ENCODE results near the gene DSCAM.

The DSCAM gene

DNA sequence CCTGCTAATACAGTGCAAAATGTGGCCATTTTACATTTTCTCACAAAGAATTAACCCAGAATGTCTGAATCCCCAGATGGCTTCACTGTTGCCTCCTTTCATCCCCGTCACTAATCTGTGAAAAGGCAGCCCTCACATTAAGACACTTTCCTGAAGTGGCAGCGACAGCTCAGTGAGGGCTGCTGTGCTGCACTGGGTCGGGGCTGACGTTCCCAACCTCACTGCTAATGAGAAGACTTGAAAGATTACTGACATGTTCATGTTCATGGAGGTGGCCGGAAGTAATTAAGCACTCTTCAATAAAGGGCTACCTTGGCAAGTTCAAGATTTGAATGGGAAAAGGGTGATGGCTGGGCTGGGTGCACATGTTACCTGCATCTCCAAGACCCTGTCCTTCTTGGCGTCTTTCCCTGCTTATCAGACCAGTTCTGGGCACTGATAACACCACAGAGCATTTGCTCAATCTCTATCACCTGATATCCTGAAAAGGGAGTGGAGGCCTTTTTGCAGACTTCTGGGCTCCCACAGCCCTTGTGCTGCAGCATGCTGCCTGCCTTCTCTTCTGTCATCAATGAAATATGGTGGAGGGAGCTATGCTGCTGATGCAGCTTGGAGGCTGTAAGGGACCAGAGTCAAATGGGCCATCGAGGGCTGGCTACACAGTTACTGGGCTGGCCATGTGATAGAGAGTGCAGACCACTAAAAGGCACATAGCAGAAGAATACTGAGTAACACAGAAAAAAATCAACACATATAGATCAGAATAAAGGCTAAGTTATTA is 596.3 kb downstream of the DSCAM start:
- Mint-ChIP-seq H3K27ac (no peak overlapping the region), H3K27me3 (no peaks in the 10 kb centered on the region), H3K9me3 (peaks cover 16 to 49% of the 10 kb centered on the region in 2 donors), H3K4me3 (no peak overlapping the region), H3K4me1 (no peaks in the 10 kb centered on the region)
- no peak for DNase-seq
- no peak for ATAC-seq

DNA sequence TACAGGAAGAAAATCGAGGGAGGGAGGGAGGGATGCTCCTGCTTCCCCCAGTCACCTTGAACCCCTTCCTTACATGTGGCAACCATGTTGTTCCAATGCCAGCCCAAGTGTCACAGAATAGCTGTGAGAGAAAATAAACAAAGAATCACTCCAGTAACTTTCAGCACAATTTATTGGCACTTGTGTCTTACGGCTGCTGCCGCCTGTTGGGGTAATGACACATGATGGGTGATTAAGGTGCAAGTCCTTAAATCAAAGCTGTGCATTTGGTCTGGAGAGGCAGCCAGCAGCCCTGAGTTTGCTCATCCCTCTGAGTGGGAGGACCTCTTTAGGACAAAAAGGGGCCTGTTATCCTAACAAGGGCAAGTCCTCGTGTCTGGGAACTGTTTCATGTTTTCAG is 602.0 kb downstream of the DSCAM start:
- no peak for ATAC-seq
- Mint-ChIP-seq H3K27ac (no peak overlapping the region), H3K4me1 (no peaks in the 10 kb centered on the region), H3K4me3 (no peak overlapping the region), H3K27me3 (peaks cover 3% of the 10 kb centered on the region), H3K9me3 (peaks cover 8 to 34% of the 10 kb centered on the region in 2 donors)
- no peak for DNase-seq

DNA sequence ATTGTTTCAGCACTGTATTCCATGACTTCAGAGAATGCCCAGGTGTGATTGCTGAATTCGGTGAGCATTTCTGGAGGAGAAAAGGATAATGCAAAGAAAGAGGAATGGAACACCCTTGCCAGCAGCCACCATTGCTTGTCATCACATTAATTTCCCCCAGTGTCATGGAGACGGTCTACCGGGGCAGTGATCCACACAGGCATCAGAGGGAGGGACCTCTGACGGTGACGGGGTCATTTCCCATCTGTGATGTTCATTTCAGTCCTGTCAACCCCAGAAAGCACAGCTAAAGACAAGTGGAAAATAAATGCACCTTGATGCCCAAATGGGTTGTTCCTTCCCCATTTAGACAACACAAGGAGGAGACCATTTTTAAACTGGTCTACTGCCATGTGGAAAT is 603.3 kb downstream of the DSCAM start:
- ATAC-seq (no peak), DNase-seq (no peak)
- H3K27ac Mint-ChIP-seq, result no peak overlapping the region
- peaks cover 7 to 26% of the 10 kb centered on the region in 2 donors for H3K9me3 Mint-ChIP-seq
- H3K4me1 Mint-ChIP-seq, result no peaks in the 10 kb centered on the region
- H3K27me3 Mint-ChIP-seq, result peaks cover 5% of the 10 kb centered on the region
- no peak overlapping the region for H3K4me3 Mint-ChIP-seq

DNA sequence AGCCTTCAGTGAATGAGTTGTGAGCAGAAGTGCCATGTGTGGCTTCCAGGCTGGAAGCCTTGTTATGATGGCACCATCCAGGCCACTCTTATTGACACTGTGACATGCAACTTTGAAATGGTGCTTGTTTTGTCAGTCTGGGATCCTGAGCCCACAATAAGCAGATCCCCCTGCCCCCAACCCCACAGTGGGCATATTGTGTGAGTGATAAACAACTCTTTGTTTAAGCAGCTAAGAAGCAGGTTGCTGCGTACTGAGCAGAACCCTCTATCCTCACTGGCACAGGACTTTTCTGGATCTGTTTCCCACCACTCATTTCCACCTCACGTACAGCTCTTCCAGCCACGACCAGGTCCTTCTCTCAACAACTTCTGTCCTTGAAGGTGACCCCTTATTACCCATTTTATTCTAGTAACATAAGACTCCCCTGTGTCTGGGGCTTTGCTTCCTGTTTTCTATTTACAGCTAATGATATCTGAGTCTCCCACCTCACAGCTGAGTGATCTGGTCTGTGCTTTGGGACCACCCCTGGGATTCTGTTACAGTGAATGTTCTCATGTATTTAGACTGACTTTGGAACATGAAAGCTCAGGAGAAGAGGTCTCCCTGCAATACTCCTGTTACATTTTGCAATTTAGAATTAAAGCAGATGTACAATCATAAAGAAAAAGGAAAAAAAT is 604.2 kb downstream of the DSCAM start:
- ATAC-seq, result no peak
- peaks cover 5% of the 10 kb centered on the region for H3K27me3 Mint-ChIP-seq

DNA sequence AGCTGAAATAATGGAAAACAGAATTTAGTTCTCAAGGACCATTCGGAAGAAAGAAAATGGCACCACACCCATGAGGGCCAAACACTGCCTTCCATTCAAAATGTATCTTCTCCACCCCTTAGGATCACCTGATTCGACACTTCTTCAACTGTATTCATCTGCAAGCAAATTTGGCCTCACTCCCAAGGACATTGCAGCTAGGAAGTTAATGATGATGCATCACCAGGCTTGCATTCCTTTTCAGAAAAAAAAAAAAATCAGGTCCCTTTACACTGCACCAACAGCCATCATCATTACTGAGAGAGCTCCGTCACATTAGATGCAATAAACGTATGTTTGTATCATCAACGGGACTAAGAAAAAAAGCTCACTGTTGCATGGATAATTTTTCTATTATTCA is 611.4 kb downstream of the DSCAM start:
- ATAC-seq (no peak), DNase-seq (no peak)
- H3K4me1 Mint-ChIP-seq, result no peaks in the 10 kb centered on the region
- H3K27me3 Mint-ChIP-seq, result peaks cover 5% of the 10 kb centered on the region
- H3K27ac Mint-ChIP-seq, result no peak overlapping the region
- peaks cover 6 to 14% of the 10 kb centered on the region in 2 donors for H3K9me3 Mint-ChIP-seq
- H3K4me3 Mint-ChIP-seq, result no peak overlapping the region

More for the DNA sequence above, 604.2 kb downstream of the DSCAM start:
- H3K27ac Mint-ChIP-seq, result no peak overlapping the region
- peaks cover 0 to 17% of the 10 kb centered on the region in 2 donors for H3K9me3 Mint-ChIP-seq
- no peak for DNase-seq
- H3K4me3 Mint-ChIP-seq, result no peak overlapping the region
- no peaks in the 10 kb centered on the region for H3K4me1 Mint-ChIP-seq

DNA sequence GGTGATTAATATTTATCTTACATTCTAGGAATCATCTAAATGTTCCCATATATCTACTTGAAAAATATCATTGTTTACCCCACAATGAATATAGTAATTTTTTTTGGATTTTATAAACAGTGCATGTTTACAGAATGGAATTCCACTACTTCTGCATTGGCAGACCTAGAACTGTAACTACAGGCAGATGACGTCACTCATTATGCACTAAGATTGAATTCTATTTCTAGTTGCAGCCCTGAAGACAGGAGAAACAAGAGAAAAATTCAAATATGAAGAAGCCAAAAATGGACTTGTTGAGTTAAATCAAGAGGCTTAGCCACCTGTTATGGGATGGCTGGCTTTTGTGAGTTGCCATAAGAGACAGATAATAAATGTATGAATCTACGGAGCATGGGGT is 615.0 kb downstream of the DSCAM start:
- Mint-ChIP-seq H3K9me3 (peaks cover 7 to 10% of the 10 kb centered on the region in 2 donors), H3K27ac (no peak overlapping the region), H3K4me3 (no peak overlapping the region), H3K4me1 (no peaks in the 10 kb centered on the region), H3K27me3 (no peaks in the 10 kb centered on the region)
- DNase-seq, result no peak
- ATAC-seq, result no peak

DNA sequence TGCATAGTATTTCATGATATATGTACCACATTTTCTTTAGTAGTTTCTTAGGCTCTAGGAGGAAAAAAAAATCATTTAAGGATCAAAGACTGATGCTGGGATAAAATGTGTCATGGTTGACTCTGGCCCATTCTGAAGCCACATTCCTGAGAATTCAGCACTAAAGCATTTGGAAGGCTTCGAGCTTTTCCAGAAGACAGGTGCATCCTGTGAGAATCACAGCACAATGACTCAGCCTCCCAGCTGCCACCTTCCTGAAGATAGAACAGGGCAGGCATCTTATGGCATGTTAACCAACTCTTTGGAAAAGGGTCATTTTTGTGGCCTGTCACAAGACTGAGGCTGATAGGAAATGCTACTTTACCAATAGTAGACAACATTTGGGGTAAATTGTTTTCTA is 619.9 kb downstream of the DSCAM start:
- no peak overlapping the region for H3K27ac Mint-ChIP-seq
- ATAC-seq (no peak), DNase-seq (no peak)
- no peaks in the 10 kb centered on the region for H3K27me3 Mint-ChIP-seq
- H3K4me1 Mint-ChIP-seq, result no peaks in the 10 kb centered on the region
- H3K4me3 Mint-ChIP-seq, result no peak overlapping the region
- peaks cover 7 to 9% of the 10 kb centered on the region in 2 donors for H3K9me3 Mint-ChIP-seq

DNA sequence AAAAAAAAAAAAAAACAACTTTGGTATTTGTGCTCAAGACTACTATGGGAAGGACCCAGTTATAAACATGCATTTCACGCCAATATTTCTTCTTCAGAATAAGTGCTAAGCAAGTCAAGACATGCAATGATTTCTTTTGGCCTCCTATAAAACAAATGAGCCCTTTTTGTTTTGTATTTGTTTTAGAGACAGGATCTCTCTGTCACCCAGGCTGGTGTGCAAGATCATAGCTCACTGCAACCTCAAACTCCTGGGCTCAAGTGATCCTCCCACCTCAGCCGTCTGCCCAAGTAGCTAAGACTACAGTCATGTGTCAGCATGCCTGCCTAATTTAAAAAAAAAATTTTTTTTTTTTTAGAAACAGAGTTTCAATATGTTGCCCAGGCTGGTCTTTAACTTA is 631.0 kb downstream of the DSCAM start:
- H3K4me1 Mint-ChIP-seq, result no peaks in the 10 kb centered on the region
- no peak overlapping the region for H3K27ac Mint-ChIP-seq
- H3K9me3 Mint-ChIP-seq, result no peaks in the 10 kb centered on the region
- no peak overlapping the region for H3K4me3 Mint-ChIP-seq
- no peaks in the 10 kb centered on the region for H3K27me3 Mint-ChIP-seq
- DNase-seq (no peak), ATAC-seq (no peak)

DNA sequence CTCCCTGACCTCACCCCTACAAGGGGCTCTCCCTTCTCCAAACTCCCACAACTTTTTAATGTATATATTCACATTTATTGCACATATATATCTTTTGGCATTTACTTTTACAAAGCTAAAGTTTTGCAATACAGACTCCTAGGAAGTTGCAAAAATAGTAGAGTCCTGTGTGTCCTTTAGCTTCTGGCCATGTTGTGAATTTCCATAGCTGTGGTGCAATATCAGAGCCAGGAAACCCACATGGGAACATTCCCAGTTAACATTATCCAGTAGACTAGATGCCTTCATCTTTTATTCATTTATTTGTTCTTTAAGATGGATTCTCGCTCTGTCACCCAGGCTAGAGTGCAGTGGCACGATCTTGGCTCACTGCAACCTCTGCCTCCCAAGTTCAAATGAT is 636.7 kb downstream of the DSCAM start:
- Mint-ChIP-seq H3K4me1 (no peaks in the 10 kb centered on the region), H3K27me3 (no peaks in the 10 kb centered on the region), H3K4me3 (no peak overlapping the region), H3K27ac (peak overlapping the region in 1 of 2 donors; percentile 52), H3K9me3 (no peaks in the 10 kb centered on the region)
- DNase-seq, result no peak
- no peak for ATAC-seq

DNA sequence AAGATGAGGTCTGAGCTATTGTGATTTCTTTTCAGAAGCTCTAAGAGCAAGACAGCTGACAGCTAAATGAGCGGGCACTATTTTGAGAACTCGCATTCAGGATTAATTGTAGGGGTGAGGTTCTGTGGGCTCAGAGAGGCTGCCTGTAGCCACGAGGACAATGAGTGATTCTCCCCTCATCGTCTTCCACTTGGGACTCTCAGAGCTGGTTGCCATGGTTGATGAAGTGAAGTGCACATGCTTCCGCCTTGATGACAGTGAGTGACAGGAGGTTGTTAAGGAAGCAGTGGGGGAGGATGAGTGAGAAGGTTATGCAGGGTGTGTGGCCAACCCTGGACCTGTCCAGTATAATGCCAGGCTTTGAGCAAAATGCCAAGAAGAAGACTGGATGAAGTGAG is 638.0 kb downstream of the DSCAM start:
- Mint-ChIP-seq H3K27ac (no peak overlapping the region), H3K4me1 (no peaks in the 10 kb centered on the region), H3K4me3 (no peak overlapping the region), H3K27me3 (no peaks in the 10 kb centered on the region), H3K9me3 (no peaks in the 10 kb centered on the region)
- DNase-seq, result no peak
- no peak for ATAC-seq

DNA sequence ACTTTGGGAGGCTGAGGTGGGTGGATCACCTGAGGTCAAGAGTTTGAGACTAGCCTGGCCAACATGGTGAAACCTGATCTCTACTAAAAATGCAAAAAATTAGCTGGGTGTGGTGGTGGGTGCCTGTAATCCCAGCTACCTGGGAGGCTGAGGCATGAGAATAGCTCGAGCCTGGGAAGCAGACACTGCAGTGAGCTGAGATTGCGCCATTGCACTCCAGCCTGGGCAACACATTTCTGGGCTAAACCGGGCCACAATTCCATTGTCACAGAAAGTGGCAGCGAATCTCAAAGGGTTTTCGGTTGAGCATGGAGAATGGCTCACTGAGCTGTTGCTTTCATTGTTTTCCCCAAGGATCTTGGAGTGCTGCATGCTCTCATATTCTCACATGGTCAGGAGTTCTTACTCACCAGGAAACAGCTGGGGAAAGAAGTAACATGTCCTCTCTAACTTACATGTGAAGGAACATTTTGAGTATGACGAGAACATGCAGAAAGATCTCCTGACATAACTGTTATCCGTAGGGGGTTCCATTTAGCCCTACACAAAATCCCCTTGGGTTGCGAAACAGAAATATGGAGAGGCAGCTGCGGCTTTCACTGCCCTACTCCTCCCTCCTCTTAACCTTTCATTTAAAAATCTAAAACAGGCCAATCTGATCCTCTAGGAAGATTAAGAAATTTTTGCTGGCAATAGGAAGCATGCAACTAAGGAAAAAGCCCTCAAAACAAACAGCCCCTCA is 638.6 kb downstream of the DSCAM start:
- no peaks in the 10 kb centered on the region for H3K27me3 Mint-ChIP-seq
- H3K4me3 Mint-ChIP-seq, result no peak overlapping the region
- no peak overlapping the region for H3K27ac Mint-ChIP-seq
- no peaks in the 10 kb centered on the region for H3K9me3 Mint-ChIP-seq
- H3K4me1 Mint-ChIP-seq, result no peaks in the 10 kb centered on the region
- no peak for DNase-seq
- ATAC-seq, result no peak

DNA sequence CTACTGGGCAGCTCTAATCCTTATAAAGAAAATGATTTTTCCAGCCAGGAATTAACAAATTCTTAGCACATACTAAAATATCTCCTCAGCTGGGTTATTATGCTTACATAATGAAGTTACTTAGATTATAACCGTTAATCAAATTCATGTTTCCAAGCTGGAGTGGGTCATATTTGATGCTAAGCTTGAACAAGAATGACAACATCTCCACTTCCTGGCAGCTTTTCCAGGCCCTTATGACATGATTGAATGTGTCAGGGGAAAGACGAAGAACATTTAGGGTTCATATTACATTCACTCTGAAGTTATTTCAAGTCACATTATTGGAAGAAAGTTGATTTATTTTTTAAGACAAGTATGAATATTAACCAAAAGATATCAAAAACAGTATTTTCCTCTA is 646.0 kb downstream of the DSCAM start:
- DNase-seq, result no peak
- Mint-ChIP-seq H3K9me3 (peaks cover 4 to 10% of the 10 kb centered on the region in 2 donors), H3K4me1 (no peaks in the 10 kb centered on the region), H3K27ac (no peak overlapping the region), H3K4me3 (no peak overlapping the region), H3K27me3 (no peaks in the 10 kb centered on the region)
- no peak for ATAC-seq

DNA sequence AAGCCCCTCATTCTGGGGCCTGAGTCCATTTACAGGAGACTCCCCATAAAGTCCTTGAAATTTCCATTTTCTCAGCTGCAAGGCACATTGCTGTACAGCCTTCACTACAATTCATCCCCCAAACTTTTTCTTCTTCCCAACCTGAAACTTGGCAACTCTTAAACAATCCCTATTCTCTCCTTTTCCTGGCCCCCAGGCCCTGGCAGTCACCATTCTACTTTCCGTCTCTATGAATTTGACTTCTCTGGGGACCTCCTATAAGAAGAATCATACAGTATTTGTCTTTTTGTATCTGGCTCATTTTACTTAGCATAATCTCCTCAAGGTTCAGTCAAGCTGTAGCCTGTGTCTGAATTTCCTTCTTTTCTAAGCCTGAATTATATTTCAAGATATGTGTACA is 646.8 kb downstream of the DSCAM start:
- DNase-seq, result no peak
- no peak overlapping the region for H3K27ac Mint-ChIP-seq
- no peaks in the 10 kb centered on the region for H3K4me1 Mint-ChIP-seq
- no peak for ATAC-seq
- no peaks in the 10 kb centered on the region for H3K27me3 Mint-ChIP-seq
- no peak overlapping the region for H3K4me3 Mint-ChIP-seq
- H3K9me3 Mint-ChIP-seq, result peaks cover 4 to 10% of the 10 kb centered on the region in 2 donors

DNA sequence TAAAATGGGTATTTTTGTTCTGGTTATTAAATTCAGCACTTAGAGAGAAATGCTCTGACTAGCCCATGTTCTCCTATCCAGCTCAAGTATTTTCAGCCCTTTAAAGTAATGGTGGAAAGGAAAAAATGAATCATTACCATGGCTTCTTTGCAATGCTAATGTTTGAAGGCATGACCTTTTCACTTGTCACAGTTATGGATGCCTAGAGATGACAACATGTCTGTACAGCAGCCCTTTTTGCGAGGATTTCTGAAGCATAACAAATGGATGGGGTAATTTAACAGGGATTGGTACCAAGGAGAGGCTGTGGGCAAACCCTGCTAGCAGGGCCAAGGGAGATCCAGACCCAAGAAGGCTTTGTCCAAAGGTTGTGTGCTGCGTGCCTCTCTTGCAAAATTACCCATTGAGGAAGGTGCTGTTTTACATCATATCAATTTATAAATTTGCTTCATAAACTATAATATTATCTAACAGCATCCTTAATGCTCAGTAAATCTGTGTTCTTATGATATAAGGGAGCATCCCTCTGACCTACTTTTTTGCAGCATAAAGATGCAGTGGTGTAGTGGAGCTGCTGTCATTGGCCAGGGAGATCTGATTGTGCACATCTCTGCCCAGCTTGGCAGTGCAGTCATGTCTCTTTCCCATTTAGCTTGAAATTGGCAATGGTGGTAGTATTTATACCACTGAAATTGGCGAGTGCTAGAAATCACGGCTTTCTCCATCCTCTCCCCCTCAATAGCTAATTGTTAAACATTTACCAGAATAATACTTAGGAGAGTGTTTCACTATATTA is 652.6 kb downstream of the DSCAM start:
- H3K4me3 Mint-ChIP-seq, result no peak overlapping the region
- H3K27me3 Mint-ChIP-seq, result no peaks in the 10 kb centered on the region
- ATAC-seq, result no peak
- H3K4me1 Mint-ChIP-seq, result no peaks in the 10 kb centered on the region
- peaks cover 14 to 21% of the 10 kb centered on the region in 2 donors for H3K9me3 Mint-ChIP-seq
- H3K27ac Mint-ChIP-seq, result peak overlapping the region in 1 of 2 donors; percentile 43
- no peak for DNase-seq

DNA sequence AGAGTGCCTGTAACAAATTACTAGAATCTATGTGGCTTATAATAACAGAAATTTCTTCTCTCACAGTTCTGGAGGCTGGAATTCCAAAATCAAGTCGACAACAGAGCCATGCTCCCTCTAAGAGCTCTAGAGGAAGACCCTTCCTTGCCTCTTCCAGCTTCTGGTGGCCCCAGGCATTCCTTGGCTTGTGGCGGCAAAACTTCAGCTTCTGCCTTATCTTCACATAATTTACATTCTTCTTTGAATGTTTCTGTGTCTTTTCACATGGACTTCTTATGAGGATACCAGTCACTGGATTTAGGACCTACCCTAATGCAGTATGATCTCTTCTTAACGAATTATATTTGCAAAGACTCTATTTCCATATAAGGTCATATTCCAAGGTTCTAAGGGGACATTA is 655.3 kb downstream of the DSCAM start:
- ATAC-seq (no peak), DNase-seq (no peak)
- Mint-ChIP-seq H3K9me3 (peaks cover 10 to 12% of the 10 kb centered on the region in 2 donors), H3K27me3 (no peaks in the 10 kb centered on the region), H3K4me1 (no peaks in the 10 kb centered on the region), H3K4me3 (no peak overlapping the region), H3K27ac (no peak overlapping the region)
